AG10803 (cell line): Measurements from ENCODE around the gene TNS4.

ENCODE experiments used
- DNase-seq: peaks from one replicate; pipeline ENCODE4 v3.0.0; 2010; ENCODE audit warnings: low read depth
- H3K4me3 ChIP-seq: 2 replicates; pipeline ENCODE4 v1.5.1; 2011; ENCODE audit warnings: mild to moderate bottlenecking, low read length, control low read depth
- TF ChIP-seq, protein P1 (sequence below): conservative IDR thresholded peaks from 2 replicates; pipeline ENCODE4 v1.5.1; 2011; ENCODE audit warnings: mild to moderate bottlenecking, low read length, control low read depth, inconsistent platforms

TNS4 gene

GRCh38 chr17:40474419-40475002, 26.9 kb downstream of the TNS4 start:
- TF ChIP-seq, protein P1, sequence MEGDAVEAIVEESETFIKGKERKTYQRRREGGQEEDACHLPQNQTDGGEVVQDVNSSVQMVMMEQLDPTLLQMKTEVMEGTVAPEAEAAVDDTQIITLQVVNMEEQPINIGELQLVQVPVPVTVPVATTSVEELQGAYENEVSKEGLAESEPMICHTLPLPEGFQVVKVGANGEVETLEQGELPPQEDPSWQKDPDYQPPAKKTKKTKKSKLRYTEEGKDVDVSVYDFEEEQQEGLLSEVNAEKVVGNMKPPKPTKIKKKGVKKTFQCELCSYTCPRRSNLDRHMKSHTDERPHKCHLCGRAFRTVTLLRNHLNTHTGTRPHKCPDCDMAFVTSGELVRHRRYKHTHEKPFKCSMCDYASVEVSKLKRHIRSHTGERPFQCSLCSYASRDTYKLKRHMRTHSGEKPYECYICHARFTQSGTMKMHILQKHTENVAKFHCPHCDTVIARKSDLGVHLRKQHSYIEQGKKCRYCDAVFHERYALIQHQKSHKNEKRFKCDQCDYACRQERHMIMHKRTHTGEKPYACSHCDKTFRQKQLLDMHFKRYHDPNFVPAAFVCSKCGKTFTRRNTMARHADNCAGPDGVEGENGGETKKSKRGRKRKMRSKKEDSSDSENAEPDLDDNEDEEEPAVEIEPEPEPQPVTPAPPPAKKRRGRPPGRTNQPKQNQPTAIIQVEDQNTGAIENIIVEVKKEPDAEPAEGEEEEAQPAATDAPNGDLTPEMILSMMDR = no peak
- DNase-seq = no peak
- no peak overlapping the region for H3K4me3 ChIP-seq

DNA sequence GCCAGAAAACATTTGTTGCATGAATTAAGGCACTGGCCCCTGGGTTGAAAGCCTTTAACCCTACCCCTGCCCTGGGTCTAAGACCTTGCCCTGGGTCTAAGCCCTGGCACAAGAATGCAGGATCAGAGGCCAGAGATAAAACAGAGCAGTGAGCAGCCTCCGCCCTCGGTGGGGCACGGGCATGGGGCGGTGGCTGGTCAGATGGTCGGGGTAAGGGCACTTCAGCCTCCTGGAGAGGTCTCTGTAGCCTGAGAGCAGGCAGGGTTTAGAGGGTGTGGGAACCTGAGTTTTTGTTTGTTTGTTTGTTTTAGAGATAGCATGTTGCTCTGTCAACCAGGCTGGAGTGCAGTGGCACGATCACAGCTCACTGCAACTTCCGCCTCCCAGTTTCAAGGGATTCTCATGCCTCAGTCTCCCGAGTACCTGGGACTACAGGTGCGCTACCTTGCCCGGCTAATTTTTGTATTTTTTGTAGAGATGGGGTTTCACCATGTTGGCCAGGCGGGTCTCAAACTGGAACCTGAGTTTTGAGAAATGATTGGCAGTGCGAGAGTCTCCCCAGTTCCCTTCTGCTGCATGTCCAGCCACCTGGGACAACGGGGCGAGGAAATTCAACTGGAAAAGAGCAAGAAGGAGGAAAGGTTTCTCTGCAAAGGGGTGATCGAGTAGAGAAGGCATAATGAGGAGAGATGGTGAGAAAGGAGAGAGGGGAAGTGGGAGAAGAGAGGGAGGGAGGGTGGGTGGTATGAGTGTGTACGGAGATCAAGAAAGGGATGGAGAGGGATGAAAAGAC, 27.7 kb downstream of the TNS4 start:
- TF ChIP-seq, protein P1 = no peak
- DNase-seq = no peak
- H3K4me3 ChIP-seq = no peak overlapping the region

GRCh38 chr17:40472733-40473452, 28.5 kb downstream of the TNS4 start:
- DNase-seq = no peak
- TF ChIP-seq, protein P1 = no peak
- no peak overlapping the region for H3K4me3 ChIP-seq

DNA sequence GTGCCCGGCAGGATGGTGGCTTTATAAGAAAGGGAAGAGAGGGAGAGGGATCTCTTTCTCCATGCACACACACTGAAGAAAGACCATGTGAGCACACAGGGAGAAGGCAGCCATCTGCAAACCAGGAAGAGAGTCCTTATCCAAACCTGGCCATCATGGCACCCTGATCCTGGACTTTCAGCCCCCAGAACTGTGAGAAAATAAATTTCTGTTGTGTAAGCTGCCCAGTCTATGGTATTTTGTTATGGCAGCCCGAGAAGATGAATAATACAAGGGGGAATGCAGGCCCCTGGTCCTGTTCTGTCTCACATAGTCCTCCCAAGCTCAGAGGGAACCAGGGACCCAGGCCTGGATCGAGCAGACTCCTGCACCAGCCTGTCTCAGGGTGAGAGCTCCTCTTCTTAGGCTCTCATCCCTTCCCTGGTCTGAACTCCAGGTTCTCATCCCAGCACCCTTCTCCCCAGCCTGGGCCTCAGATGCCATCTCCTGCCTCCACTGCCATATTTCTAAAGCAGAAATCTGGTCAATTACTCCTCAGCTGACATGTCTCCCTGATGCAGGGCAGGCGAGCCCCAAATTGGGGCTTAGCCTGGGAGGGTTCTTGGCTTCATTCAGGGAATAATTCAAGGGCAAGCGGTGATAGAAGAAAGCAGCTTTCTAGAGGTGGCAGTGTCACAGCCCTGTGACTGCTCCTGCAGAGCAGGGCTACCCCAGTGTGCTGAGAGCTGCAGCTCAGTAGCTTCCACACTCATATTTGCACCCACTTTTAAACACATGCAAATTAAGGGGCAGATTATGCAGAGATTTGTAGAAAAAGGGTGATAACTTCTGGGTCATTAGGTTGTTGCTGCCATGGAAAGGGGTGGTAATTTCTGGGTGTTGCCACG, 29.3 kb downstream of the TNS4 start:
- peak; percentile 52 for DNase-seq
- TF ChIP-seq, protein P1 = no peak
- no peak overlapping the region for H3K4me3 ChIP-seq

- TF ChIP-seq, protein P1 = no peak
- H3K4me3 ChIP-seq = no peak overlapping the region
- no peak for DNase-seq
Measured at GRCh38 chr17:40470932-40471828, 30.2 kb downstream of the TNS4 start.
